GM23338 (cell line): Measurements from ENCODE around the gene HGFAC. TPM values are rescaled to one million over a fixed set of nuclear protein-coding genes. Genes with fewer than 3 reads are reported as not detected.

Source experiments
- ATAC-seq: fragments of 200-7000 bp; cut with Tn5 transposase; 3 replicates; pipeline ENCODE4 v1.9.1; 2020
- DNase-seq: peaks from one replicate; pipeline ENCODE4 v3.0.0-alpha.2; 2015; ENCODE audit warnings: low spot score
- H2AFZ ChIP-seq: fragments of 200-600 bp; sonication (generic); 2 replicates; pipeline ENCODE4 v1.8.0; 2016; ENCODE audit warnings: antibody characterized with exemption, mild to moderate bottlenecking, moderate library complexity
- H3F3A ChIP-seq: fragments of 200-600 bp; sonication (generic); replicated peaks from 2 replicates; pipeline ENCODE4 v1.8.0; 2017; ENCODE audit warnings: antibody characterized with exemption, mixed run types, low read depth
- H3K27ac ChIP-seq: fragments of 200-600 bp; sonication (generic); 2 replicates; pipeline ENCODE4 v1.6.1; 2016; ENCODE audit warnings: low read depth
- H3K27me3 ChIP-seq: fragments of 200-600 bp; sonication (generic); 2 replicates; pipeline ENCODE4 v1.8.0; 2016; ENCODE audit warnings: mild to moderate bottlenecking, mixed run types, moderate library complexity; ENCODE audit not compliant: insufficient read depth
- H3K36me3 ChIP-seq: fragments of 200-600 bp; sonication (generic); 2 replicates; pipeline ENCODE4 v1.8.0; 2016; ENCODE audit warnings: mild to moderate bottlenecking; ENCODE audit not compliant: insufficient read depth
- H3K4me1 ChIP-seq: fragments of 200-600 bp; sonication (generic); 2 replicates; pipeline ENCODE4 v1.8.0; 2016; ENCODE audit warnings: mild to moderate bottlenecking, moderate library complexity; ENCODE audit not compliant: insufficient read depth
- H3K4me2 ChIP-seq: fragments of 200-600 bp; sonication (generic); 2 replicates; pipeline ENCODE4 v1.7.1; 2017; ENCODE audit warnings: mixed run types
- H3K4me3 ChIP-seq: fragments of 200-600 bp; sonication (generic); 2 replicates; pipeline ENCODE4 v1.6.1; 2016; ENCODE audit warnings: mixed run types
- H3K79me2 ChIP-seq: fragments of 200-600 bp; sonication (generic); replicated peaks from 2 replicates; pipeline ENCODE4 v1.8.0; 2017; ENCODE audit warnings: mild to moderate bottlenecking; ENCODE audit not compliant: insufficient read depth
- H3K9me2 ChIP-seq: fragments of 200-600 bp; sonication (generic); 2 replicates; pipeline ENCODE4 v1.8.0; 2017; ENCODE audit not compliant: insufficient read depth
- H4K20me1 ChIP-seq: fragments of 200-600 bp; sonication (generic); replicated peaks from 2 replicates; pipeline ENCODE4 v1.8.0; 2017; ENCODE audit warnings: mild to moderate bottlenecking; ENCODE audit not compliant: insufficient read depth
- H3K27ac Mint-ChIP-seq: 2 replicates; pipeline ENCODE4 v1.8.0; 2020; ENCODE audit warnings: inconsistent platforms, mild to moderate bottlenecking, moderate library complexity, mixed read lengths
- H3K27me3 Mint-ChIP-seq: 3 replicates; pipeline ENCODE4 v1.8.0; 2022; ENCODE audit warnings: low read depth, mild to moderate bottlenecking, moderate library complexity, mixed read lengths, inconsistent platforms; ENCODE audit not compliant: insufficient read depth, poor library complexity
- H3K36me3 Mint-ChIP-seq: 3 replicates; pipeline ENCODE4 v1.8.0; 2021; ENCODE audit warnings: low read depth, mild to moderate bottlenecking, inconsistent platforms, moderate library complexity, mixed read lengths
- H3K4me1 Mint-ChIP-seq: 3 replicates; pipeline ENCODE4 v1.8.0; 2020; ENCODE audit warnings: mild to moderate bottlenecking, inconsistent platforms, mixed read lengths
- H3K4me3 Mint-ChIP-seq: 3 replicates; pipeline ENCODE4 v1.8.0; 2021; ENCODE audit warnings: moderate library complexity, mild to moderate bottlenecking, inconsistent platforms, mixed read lengths
- H3K9me3 Mint-ChIP-seq: 3 replicates; pipeline ENCODE4 v1.8.0; 2020; ENCODE audit warnings: moderate library complexity, mild to moderate bottlenecking, inconsistent platforms, mixed read lengths
- CREB1 ChIP-seq: fragments of 250-450 bp; sonication (Bioruptor Pico); IDR thresholded peaks from 2 replicates; pipeline ENCODE4 v1.5.0; 2020; ENCODE audit warnings: low read depth, mild to moderate bottlenecking, moderate library complexity
- EZH2 ChIP-seq: fragments of 200-600 bp; sonication (generic); IDR thresholded peaks from one replicate; pipeline ENCODE4 v1.8.0; 2017; ENCODE audit warnings: antibody characterized with exemption, mild to moderate bottlenecking, low read depth; ENCODE audit not compliant: unreplicated experiment
- EZH2phosphoT487 ChIP-seq: fragments of 200-600 bp; sonication (generic); IDR thresholded peaks from one replicate; pipeline ENCODE4 v1.8.1; 2018; ENCODE audit warnings: antibody characterized with exemption; ENCODE audit not compliant: unreplicated experiment
- JUNB ChIP-seq: IDR thresholded peaks from one replicate; pipeline ENCODE4 v1.6.1; 2016; ENCODE audit warnings: antibody characterized with exemption; ENCODE audit not compliant: unreplicated experiment
- NANOG ChIP-seq: IDR thresholded peaks from 2 replicates; pipeline ENCODE4 v1.6.1; 2016; ENCODE audit warnings: antibody characterized with exemption, borderline replicate concordance
- POLR2AphosphoS5 ChIP-seq: IDR thresholded peaks from 2 replicates; pipeline ENCODE4 v1.6.1; 2016; ENCODE audit warnings: antibody characterized with exemption, low read depth
- STAT1 ChIP-seq: IDR thresholded peaks from one replicate; pipeline ENCODE4 v1.6.1; 2016; ENCODE audit warnings: antibody characterized with exemption; ENCODE audit not compliant: unreplicated experiment
- ZNF114 ChIP-seq: fragments of 250-450 bp; sonication (Bioruptor Pico); IDR thresholded peaks from 2 replicates; pipeline ENCODE4 v1.5.0; 2020; ENCODE audit warnings: mild to moderate bottlenecking, moderate library complexity
- ZNF331 ChIP-seq: fragments of 250-450 bp; sonication (Bioruptor Pico); IDR thresholded peaks from 2 replicates; pipeline ENCODE4 v1.5.0; 2020; ENCODE audit warnings: low read depth, mild to moderate bottlenecking, moderate library complexity
- polyA plus RNA-seq: library from polyadenylated mRNA; unstranded; fragments of >200 nt; fragmentation: Nextera tagmentation; extraction: Ambion mirVana; gene quantifications from 2 replicates; pipeline ENCODE4 v1.2.1, GENCODE V29; 2016
- total RNA-seq: library from RNA; depleted of rRNA; stranded (reverse); fragments of >200 nt; shearing (Covaris generic); gene quantifications from 2 replicates; pipeline ENCODE4 v1.2.3, GENCODE V29; 2014
- TF ChIP-seq, protein P1 (sequence below): IDR thresholded peaks from 2 replicates; pipeline ENCODE4 v1.6.1; 2016; ENCODE audit warnings: antibody characterized with exemption
- TF ChIP-seq, protein P2 (sequence below): fragments of 250-450 bp; sonication (Bioruptor Pico); IDR thresholded peaks from 2 replicates; pipeline ENCODE4 v1.5.0; 2020; ENCODE audit warnings: mild to moderate bottlenecking, moderate library complexity
- TF ChIP-seq, protein P3 (sequence below), 2 experiments: fragments of 200-600 bp in 1 of 2; sonication (generic) in 1 of 2; conservative IDR thresholded peaks; 2 replicates each; pipeline versions ENCODE4 v1.5.1 to v1.6.1; 2016 to 2017; ENCODE audit warnings: antibody characterized with exemption in 2 of 2, low read depth in 2 of 2, mild to moderate bottlenecking in 2 of 2, moderate library complexity in 1 of 2
- TF ChIP-seq, protein P4 (sequence below): IDR thresholded peaks from one replicate; pipeline ENCODE4 v1.6.1; 2018; ENCODE audit warnings: antibody characterized with exemption; ENCODE audit not compliant: unreplicated experiment

Gene HGFAC
- total and polyA plus RNA-seq, 2 experiments from 2014 or later, result 0.94 TPM; not detected in 1

DNA sequence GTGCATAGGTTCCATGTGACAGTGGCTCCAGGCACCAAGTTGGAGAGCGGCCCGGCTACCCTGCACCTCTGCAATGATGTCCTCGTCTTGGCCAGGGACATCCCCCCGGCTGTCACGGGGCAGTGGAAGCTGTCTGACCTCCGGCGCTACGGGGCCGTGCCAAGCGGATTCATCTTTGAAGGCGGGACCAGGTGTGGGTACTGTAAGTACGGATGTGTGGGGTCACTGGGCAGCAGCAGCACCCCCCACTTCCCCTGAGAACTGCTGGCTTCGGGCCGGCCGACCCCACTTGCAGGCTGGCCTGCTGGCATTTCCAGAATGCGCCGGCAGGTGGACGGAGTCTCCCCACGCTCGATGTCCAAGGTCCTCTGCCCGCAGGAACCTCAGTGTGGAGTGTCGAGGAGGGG is 34.6 kb downstream of the HGFAC start:
- peaks cover 10% of the 10 kb centered on the region for H3K4me1 Mint-ChIP-seq
- H3K36me3 Mint-ChIP-seq, result no peaks in the 10 kb centered on the region
- no peak overlapping the region for H3K4me3 ChIP-seq
- peaks cover 4% of the 10 kb centered on the region; the same call in 1 of the 2 replicates for H3F3A ChIP-seq
- no peaks in the 10 kb centered on the region for H3K9me2 ChIP-seq
- H3K4me1 ChIP-seq, result peaks cover 10% of the 10 kb centered on the region
- no peak overlapping the region for H3K27ac Mint-ChIP-seq
- peaks cover 38% of the 10 kb centered on the region for H3K27me3 ChIP-seq
- peaks cover 57% of the 10 kb centered on the region for H3K27me3 Mint-ChIP-seq
- no peaks in the 10 kb centered on the region; the same call in 1 of the 2 replicates for H4K20me1 ChIP-seq
- TF ChIP-seq, protein P1, sequence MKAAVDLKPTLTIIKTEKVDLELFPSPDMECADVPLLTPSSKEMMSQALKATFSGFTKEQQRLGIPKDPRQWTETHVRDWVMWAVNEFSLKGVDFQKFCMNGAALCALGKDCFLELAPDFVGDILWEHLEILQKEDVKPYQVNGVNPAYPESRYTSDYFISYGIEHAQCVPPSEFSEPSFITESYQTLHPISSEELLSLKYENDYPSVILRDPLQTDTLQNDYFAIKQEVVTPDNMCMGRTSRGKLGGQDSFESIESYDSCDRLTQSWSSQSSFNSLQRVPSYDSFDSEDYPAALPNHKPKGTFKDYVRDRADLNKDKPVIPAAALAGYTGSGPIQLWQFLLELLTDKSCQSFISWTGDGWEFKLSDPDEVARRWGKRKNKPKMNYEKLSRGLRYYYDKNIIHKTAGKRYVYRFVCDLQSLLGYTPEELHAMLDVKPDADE, result no peak
- TF ChIP-seq CREB1 (CRISPR knock-in tag) (no peak), JUNB (no peak), ZNF331 (CRISPR knock-in tag) (no peak), EZH2 (no peak), POLR2AphosphoS5 (no peak), NANOG (no peak), EZH2phosphoT487 (no peak), STAT1 (no peak), ZNF114 (no peak)
- TF ChIP-seq, protein P2, sequence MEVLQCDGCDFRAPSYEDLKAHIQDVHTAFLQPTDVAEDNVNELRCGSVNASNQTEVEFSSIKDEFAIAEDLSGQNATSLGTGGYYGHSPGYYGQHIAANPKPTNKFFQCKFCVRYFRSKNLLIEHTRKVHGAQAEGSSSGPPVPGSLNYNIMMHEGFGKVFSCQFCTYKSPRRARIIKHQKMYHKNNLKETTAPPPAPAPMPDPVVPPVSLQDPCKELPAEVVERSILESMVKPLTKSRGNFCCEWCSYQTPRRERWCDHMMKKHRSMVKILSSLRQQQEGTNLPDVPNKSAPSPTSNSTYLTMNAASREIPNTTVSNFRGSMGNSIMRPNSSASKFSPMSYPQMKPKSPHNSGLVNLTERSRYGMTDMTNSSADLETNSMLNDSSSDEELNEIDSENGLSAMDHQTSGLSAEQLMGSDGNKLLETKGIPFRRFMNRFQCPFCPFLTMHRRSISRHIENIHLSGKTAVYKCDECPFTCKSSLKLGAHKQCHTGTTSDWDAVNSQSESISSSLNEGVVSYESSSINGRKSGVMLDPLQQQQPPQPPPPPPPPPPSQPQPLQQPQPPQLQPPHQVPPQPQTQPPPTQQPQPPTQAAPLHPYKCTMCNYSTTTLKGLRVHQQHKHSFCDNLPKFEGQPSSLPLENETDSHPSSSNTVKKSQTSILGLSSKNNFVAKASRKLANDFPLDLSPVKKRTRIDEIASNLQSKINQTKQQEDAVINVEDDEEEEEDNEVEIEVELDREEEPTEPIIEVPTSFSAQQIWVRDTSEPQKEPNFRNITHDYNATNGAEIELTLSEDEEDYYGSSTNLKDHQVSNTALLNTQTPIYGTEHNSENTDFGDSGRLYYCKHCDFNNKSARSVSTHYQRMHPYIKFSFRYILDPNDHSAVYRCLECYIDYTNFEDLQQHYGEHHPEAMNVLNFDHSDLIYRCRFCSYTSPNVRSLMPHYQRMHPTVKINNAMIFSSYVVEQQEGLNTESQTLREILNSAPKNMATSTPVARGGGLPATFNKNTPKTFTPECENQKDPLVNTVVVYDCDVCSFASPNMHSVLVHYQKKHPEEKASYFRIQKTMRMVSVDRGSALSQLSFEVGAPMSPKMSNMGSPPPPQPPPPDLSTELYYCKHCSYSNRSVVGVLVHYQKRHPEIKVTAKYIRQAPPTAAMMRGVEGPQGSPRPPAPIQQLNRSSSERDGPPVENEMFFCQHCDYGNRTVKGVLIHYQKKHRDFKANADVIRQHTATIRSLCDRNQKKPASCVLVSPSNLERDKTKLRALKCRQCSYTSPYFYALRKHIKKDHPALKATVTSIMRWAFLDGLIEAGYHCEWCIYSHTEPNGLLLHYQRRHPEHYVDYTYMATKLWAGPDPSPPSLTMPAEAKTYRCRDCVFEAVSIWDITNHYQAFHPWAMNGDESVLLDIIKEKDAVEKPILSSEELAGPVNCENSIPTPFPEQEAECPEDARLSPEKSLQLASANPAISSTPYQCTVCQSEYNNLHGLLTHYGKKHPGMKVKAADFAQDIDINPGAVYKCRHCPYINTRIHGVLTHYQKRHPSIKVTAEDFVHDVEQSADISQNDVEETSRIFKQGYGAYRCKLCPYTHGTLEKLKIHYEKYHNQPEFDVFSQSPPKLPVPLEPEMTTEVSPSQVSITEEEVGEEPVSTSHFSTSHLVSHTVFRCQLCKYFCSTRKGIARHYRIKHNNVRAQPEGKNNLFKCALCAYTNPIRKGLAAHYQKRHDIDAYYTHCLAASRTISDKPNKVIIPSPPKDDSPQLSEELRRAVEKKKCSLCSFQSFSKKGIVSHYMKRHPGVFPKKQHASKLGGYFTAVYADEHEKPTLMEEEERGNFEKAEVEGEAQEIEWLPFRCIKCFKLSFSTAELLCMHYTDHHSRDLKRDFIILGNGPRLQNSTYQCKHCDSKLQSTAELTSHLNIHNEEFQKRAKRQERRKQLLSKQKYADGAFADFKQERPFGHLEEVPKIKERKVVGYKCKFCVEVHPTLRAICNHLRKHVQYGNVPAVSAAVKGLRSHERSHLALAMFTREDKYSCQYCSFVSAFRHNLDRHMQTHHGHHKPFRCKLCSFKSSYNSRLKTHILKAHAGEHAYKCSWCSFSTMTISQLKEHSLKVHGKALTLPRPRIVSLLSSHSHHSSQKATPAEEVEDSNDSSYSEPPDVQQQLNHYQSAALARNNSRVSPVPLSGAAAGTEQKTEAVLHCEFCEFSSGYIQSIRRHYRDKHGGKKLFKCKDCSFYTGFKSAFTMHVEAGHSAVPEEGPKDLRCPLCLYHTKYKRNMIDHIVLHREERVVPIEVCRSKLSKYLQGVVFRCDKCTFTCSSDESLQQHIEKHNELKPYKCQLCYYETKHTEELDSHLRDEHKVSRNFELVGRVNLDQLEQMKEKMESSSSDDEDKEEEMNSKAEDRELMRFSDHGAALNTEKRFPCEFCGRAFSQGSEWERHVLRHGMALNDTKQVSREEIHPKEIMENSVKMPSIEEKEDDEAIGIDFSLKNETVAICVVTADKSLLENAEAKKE (CRISPR knock-in tag), result no peak
- TF ChIP-seq, protein P3, sequence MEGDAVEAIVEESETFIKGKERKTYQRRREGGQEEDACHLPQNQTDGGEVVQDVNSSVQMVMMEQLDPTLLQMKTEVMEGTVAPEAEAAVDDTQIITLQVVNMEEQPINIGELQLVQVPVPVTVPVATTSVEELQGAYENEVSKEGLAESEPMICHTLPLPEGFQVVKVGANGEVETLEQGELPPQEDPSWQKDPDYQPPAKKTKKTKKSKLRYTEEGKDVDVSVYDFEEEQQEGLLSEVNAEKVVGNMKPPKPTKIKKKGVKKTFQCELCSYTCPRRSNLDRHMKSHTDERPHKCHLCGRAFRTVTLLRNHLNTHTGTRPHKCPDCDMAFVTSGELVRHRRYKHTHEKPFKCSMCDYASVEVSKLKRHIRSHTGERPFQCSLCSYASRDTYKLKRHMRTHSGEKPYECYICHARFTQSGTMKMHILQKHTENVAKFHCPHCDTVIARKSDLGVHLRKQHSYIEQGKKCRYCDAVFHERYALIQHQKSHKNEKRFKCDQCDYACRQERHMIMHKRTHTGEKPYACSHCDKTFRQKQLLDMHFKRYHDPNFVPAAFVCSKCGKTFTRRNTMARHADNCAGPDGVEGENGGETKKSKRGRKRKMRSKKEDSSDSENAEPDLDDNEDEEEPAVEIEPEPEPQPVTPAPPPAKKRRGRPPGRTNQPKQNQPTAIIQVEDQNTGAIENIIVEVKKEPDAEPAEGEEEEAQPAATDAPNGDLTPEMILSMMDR (conservative IDR thresholded peaks at IDR 0.05; ENCODE audit: low read depth in 2 of 2), result no peak
- TF ChIP-seq, protein P4, sequence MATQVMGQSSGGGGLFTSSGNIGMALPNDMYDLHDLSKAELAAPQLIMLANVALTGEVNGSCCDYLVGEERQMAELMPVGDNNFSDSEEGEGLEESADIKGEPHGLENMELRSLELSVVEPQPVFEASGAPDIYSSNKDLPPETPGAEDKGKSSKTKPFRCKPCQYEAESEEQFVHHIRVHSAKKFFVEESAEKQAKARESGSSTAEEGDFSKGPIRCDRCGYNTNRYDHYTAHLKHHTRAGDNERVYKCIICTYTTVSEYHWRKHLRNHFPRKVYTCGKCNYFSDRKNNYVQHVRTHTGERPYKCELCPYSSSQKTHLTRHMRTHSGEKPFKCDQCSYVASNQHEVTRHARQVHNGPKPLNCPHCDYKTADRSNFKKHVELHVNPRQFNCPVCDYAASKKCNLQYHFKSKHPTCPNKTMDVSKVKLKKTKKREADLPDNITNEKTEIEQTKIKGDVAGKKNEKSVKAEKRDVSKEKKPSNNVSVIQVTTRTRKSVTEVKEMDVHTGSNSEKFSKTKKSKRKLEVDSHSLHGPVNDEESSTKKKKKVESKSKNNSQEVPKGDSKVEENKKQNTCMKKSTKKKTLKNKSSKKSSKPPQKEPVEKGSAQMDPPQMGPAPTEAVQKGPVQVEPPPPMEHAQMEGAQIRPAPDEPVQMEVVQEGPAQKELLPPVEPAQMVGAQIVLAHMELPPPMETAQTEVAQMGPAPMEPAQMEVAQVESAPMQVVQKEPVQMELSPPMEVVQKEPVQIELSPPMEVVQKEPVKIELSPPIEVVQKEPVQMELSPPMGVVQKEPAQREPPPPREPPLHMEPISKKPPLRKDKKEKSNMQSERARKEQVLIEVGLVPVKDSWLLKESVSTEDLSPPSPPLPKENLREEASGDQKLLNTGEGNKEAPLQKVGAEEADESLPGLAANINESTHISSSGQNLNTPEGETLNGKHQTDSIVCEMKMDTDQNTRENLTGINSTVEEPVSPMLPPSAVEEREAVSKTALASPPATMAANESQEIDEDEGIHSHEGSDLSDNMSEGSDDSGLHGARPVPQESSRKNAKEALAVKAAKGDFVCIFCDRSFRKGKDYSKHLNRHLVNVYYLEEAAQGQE, result no peak
- no peaks in the 10 kb centered on the region for H3K9me3 Mint-ChIP-seq
- DNase-seq, result no peak
- H3K36me3 ChIP-seq, result no peaks in the 10 kb centered on the region
- no peaks in the 10 kb centered on the region for H3K79me2 ChIP-seq
- H3K27ac ChIP-seq, result no peak overlapping the region
- no peak for ATAC-seq
- no peak overlapping the region for H3K4me3 Mint-ChIP-seq
- no peak overlapping the region for H2AFZ ChIP-seq
- no peak overlapping the region for H3K4me2 ChIP-seq
